Left ventricle myocardium inferior (tissue), 1 donor: ENCODE measurements around the gene FNDC11. TPM values are rescaled to one million over a fixed set of nuclear protein-coding genes. Genes with fewer than 3 reads are reported as not detected.
"Not testable (repeated sequence)": the region's sequence is repeated elsewhere in the genome, so short reads cannot be mapped to it uniquely, and the experiment has no call there.

ENCODE experiments used
- DNase-seq: peaks from one replicate; pipeline ENCODE4 v3.0.0-alpha.2; 2020
- H3K27ac ChIP-seq: fragments of 200-600 bp; replicated peaks from 2 replicates; pipeline ENCODE4 v1.8.0; 2021
- H3K27me3 ChIP-seq: fragments of 200-600 bp; 2 replicates; pipeline ENCODE4 v1.8.0; 2021; ENCODE audit warnings: low read depth
- H3K36me3 ChIP-seq: fragments of 200-600 bp; 2 replicates; pipeline ENCODE4 v1.8.0; 2021
- H3K4me1 ChIP-seq: fragments of 200-600 bp; 2 replicates; pipeline ENCODE4 v1.8.0; 2021
- H3K4me3 ChIP-seq: fragments of 200-600 bp; 2 replicates; pipeline ENCODE4 v1.8.0; 2021; ENCODE audit warnings: mild to moderate bottlenecking, moderate library complexity
- H3K9me3 ChIP-seq: fragments of 200-600 bp; replicated peaks from 2 replicates; pipeline ENCODE4 v1.8.0; 2021
- CTCF ChIP-seq: fragments of 200-600 bp; IDR thresholded peaks from 2 replicates; pipeline ENCODE4 v1.8.0; 2021; ENCODE audit warnings: antibody characterized with exemption, mild to moderate bottlenecking, borderline replicate concordance
- intact Hi-C: fragments of 100-400 bp; cut with micrococcal nuclease; formaldehyde crosslinking; loops from one replicate; pipeline ENCODE4 v1.11.0; 2022
- total RNA-seq: library from RNA; stranded (reverse); fragmentation: NEBNext Ultra II Directional; extraction: Animal tissue kit (Norgen Biotek cat#: 25700); gene quantifications from one replicate; pipeline ENCODE4 v1.2.1, GENCODE V29; 2021
- donor health status: DM: no; HTN: yes; CAD: no; lungs with severe emphysema.

The FNDC11 gene
- total RNA-seq, 1 donor from 2014 or later: 0.14 TPM

GRCh38 chr20:63567386-63568169, 13.6 kb downstream of the FNDC11 start:
- Histone ChIP-seq H3K4me3 (no peak overlapping the region), H3K27me3 (no peaks in the 10 kb centered on the region), H3K36me3 (peaks cover 56% of the 10 kb centered on the region), H3K4me1 (peaks cover under 1% of the 10 kb centered on the region), H3K27ac (no peak overlapping the region), H3K9me3 (no peaks in the 10 kb centered on the region)
- intact Hi-C loops: no loop called here
- DNase-seq: no peak
- no peak for TF ChIP-seq CTCF

DNA sequence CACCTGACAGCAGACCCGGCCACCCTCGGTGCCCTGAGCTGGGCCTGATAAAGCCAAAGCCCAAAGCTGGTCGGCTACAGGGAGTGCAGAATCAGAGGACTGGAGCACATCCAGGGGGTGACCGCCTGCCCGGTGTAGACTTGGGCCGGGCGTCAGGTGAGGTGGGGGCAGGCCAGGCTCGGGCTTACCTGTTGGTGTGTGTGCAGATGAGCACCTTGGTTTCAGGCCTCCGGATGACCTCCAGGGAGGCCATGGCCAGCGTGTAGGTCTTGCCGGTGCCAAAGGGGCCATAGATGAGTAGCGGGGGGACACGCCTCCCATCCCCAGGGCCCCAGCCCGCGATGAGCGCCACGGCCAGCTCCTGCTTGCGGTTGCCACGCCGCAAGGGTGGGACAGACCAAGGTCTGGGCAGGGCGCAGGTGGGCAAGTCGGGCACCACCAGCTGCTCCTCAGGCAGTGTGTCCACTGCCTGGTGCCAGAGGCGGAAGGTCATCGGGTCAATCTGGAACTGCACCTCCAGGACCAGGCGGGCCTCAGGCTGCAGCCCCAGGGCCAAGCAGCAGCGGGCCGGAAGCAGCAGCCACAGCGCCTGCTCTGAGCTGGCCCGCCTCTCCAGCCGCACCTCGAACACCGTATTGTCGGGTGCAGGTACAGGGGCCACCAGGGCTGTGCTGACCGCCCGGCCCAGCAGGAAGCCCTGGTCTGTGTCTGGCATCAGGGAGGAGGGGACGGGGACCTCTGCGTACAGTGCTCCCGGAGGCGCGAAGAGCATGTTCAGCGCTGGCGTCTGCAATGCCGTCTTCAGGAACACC, 14.4 kb downstream of the FNDC11 start:
- no peak for DNase-seq
- intact Hi-C loops: no loop called here
- no peak for TF ChIP-seq CTCF
- H3K27me3 ChIP-seq: no peaks in the 10 kb centered on the region
- H3K4me1 ChIP-seq: peaks cover 8% of the 10 kb centered on the region
- H3K27ac ChIP-seq: no peak overlapping the region
- no peaks in the 10 kb centered on the region for H3K9me3 ChIP-seq
- H3K36me3 ChIP-seq: peaks cover 51% of the 10 kb centered on the region
- H3K4me3 ChIP-seq: no peak overlapping the region

DNA sequence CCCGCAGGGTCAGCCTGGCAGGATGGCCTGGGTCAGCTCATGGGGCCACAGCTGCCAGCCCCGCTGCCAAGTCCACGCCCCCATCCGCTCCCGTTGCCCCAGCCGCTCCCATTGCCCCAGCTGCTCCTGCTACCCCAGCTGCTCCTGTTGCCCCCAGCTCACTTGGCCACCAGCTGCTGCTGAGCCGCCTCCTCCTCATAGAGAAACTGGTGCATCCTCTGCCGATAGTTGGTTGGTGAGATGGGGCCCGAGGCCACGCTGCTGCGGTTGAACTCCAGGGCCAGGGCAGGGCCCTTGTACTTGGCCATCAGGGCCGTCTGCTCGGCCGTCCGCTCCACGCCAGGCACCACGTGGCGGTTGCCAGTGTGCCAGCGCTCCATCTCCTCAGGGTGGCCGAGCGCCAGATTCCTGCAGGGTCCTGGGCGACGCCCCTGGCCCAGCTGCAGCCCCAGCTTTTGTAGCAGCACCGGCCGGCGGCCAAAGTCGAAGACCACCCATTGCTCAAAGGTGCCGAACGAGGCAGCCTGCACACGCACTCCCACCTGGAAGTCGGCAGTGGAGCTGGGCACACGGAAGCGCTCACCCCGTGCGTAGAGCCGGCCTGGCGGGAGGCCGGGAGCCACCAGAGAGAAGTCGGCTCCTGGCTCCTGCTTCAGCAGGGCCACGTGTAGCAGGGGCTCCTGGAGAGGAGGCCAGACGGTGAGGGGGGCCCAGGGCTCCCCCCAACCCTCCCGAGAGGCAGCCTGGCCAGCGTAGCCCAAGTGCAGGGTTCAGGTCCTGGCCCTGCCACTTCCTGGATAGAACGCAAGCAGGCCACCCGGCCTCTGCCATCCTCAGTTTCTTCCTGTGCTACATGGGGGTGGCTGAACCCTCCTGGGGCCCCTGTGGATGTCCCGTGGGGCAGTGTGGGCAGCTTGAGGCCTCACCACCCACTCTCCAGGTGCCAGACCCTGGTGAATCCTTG, 15.3 kb downstream of the FNDC11 start:
- TF ChIP-seq CTCF: no peak
- intact Hi-C loops: no loop called here
- no peak for DNase-seq
- H3K4me3 ChIP-seq: no peak overlapping the region
- H3K36me3 ChIP-seq: peaks cover 42% of the 10 kb centered on the region
- H3K27me3 ChIP-seq: no peaks in the 10 kb centered on the region
- no peaks in the 10 kb centered on the region for H3K9me3 ChIP-seq
- H3K27ac ChIP-seq: no peak overlapping the region
- H3K4me1 ChIP-seq: peaks cover 15% of the 10 kb centered on the region

DNA sequence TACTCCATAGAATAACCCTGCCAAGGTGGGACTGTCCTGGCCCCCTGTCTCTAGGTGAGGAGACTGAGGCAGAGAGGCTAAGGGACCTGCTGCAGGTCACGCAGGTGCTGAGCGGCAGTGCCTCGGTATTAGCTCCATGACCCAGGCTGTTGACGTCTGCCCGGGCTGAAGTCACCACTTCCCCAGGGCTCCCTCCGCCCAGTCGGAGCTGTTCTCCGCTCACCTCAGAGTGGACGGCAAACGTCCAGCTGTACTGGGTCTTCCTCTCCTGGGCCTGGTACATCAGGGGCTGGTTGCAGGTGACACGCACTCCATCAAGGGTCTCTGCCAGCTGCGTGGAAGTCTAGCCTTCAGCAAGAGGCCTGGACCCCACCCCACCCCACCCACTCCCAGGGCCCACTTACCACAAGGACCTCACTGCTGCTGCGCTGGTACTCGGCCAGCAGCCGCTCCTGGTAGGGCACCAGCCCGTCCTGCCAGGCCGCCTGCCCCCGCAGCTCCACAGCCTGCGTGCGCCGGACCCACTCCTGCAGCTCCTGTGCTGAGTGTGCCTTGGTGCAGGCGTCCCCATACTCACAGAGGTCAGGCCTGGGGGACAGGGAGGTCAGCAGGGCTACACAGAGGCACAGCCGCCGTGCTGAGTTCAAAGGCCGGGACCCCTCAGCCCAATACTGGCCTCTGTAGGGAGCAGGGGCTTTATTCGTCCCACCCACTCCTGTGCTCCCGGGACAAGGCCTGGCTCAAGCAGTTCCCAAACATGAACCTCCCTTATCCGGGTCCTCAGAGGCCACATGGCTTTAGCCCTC, 16.5 kb downstream of the FNDC11 start:
- DNase-seq: no peak
- Histone ChIP-seq H3K4me3 (no peak overlapping the region), H3K36me3 (peaks cover 30% of the 10 kb centered on the region), H3K27ac (no peak overlapping the region), H3K27me3 (no peaks in the 10 kb centered on the region), H3K9me3 (no peaks in the 10 kb centered on the region), H3K4me1 (peaks cover 27% of the 10 kb centered on the region)
- no peak for TF ChIP-seq CTCF
- intact Hi-C loops: no loop called here

DNA sequence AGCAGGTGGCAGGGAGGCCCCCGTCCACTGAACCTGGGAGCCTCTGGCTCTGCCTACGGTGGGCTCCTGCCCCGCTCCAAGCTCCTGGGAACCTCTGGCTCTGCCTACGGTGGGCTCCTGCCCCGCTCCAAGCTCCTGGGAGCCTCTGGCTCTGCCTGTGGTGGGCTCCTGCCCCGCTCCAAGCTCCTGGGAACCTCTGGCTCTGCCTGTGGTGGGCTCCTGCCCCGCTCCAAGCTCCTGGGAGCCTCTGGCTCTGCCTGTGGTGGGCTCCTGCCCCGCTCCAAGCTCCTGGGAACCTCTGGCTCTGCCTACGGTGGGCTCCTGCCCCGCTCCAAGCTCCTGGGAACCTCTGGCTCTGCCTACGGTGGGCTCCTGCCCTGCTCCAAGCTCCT, 17.1 kb downstream of the FNDC11 start:
- intact Hi-C loops, H3K27ac ChIP-seq, DNase-seq, H3K9me3 ChIP-seq, H3K4me3 ChIP-seq, H3K27me3 ChIP-seq: not testable (repeated sequence)
- H3K4me1 ChIP-seq: peaks cover 31% of the 10 kb centered on the region
- H3K36me3 ChIP-seq: peaks cover 24% of the 10 kb centered on the region
